ENCODE measurements around the gene GLE1.

- TF ChIP-seq CTCF (conservative IDR thresholded peaks at IDR 0.05), result no peak
- no peak for TF ChIP-seq EZH2 (IDR thresholded peaks at IDR 0.05; ENCODE audit: low read depth)
Observed at GRCh38 chr9:128553728-128554127, 49.2 kb downstream of the GLE1 start.
